Ishikawa (cell line): ENCODE measurements around the gene CAMTA1.

Experiments used
- CEBPB ChIP-seq: IDR thresholded peaks from 2 replicates; pipeline ENCODE4 v1.6.1; 2012
- CREB1 ChIP-seq: IDR thresholded peaks from 2 replicates; pipeline ENCODE4 v1.6.1; 2012; ENCODE audit warnings: low read depth
- EGR1 ChIP-seq: IDR thresholded peaks from 2 replicates; pipeline ENCODE4 v1.6.1; 2012
- EP300 ChIP-seq: IDR thresholded peaks from 2 replicates; pipeline ENCODE4 v1.6.1; 2012; ENCODE audit warnings: borderline replicate concordance
- FOXM1 ChIP-seq: IDR thresholded peaks from 2 replicates; pipeline ENCODE4 v1.6.1; 2012; ENCODE audit warnings: low read depth, borderline replicate concordance
- MAX ChIP-seq: IDR thresholded peaks from 2 replicates; pipeline ENCODE4 v1.6.1; 2012
- NFIC ChIP-seq: IDR thresholded peaks from 2 replicates; pipeline ENCODE4 v1.6.1; 2012
- RAD21 ChIP-seq: IDR thresholded peaks from 2 replicates; pipeline ENCODE4 v1.6.1; 2012; ENCODE audit warnings: low read depth
- REST ChIP-seq: IDR thresholded peaks from 2 replicates; pipeline ENCODE4 v1.6.1; 2012; ENCODE audit warnings: low read depth, mild to moderate bottlenecking
- TAF1 ChIP-seq: IDR thresholded peaks from 2 replicates; pipeline ENCODE4 v1.6.1; 2012; ENCODE audit warnings: low read depth, mild to moderate bottlenecking
- TCF12 ChIP-seq: IDR thresholded peaks from 2 replicates; pipeline ENCODE4 v1.6.1; 2012; ENCODE audit warnings: low read depth
- TEAD4 ChIP-seq: IDR thresholded peaks from 2 replicates; pipeline ENCODE4 v1.6.1; 2012
- USF1 ChIP-seq: IDR thresholded peaks from 2 replicates; pipeline ENCODE4 v1.6.1; 2012
- YY1 ChIP-seq: IDR thresholded peaks from 2 replicates; pipeline ENCODE4 v1.6.1; 2012; ENCODE audit warnings: low read depth
- ZBTB7A ChIP-seq: IDR thresholded peaks from 2 replicates; pipeline ENCODE4 v1.6.1; 2012; ENCODE audit warnings: low read depth

CAMTA1 gene

GRCh38 chr1:7733276-7733675 is 948.0 kb downstream of the CAMTA1 start:
- TF ChIP-seq NFIC (no peak), REST (no peak), USF1 (no peak), EGR1 (no peak), MAX (no peak), TCF12 (no peak), RAD21 (no peak), EP300 (no peak), CREB1 (no peak), ZBTB7A (no peak), CEBPB (no peak), FOXM1 (no peak), YY1 (no peak), TAF1 (no peak), TEAD4 (no peak)

GRCh38 chr1:7738044-7738443 is 952.8 kb downstream of the CAMTA1 start:
- no peak for TF ChIP-seq CREB1

GRCh38 chr1:7743346-7743745 is 958.1 kb downstream of the CAMTA1 start:
- TF ChIP-seq TEAD4 (no peak), FOXM1 (no peak)

GRCh38 chr1:7744882-7745281 is 959.6 kb downstream of the CAMTA1 start:
- TF ChIP-seq EGR1 (no peak), TAF1 (no peak), TEAD4 (no peak), FOXM1 (no peak), RAD21 (no peak), CEBPB (no peak), MAX (no peak), REST (no peak), EP300 (no peak), YY1 (no peak), CREB1 (no peak), NFIC (no peak)

- TF ChIP-seq CREB1 (no peak), NFIC (no peak), EGR1 (no peak), ZBTB7A (no peak), USF1 (no peak), TEAD4 (no peak), MAX (no peak), FOXM1 (no peak), CEBPB (no peak), RAD21 (no peak), TAF1 (no peak), YY1 (no peak), TCF12 (no peak), EP300 (no peak), REST (no peak)
Measured at GRCh38 chr1:7745783-7746182, 960.5 kb downstream of the CAMTA1 start.
